ENCODE data around the gene RNU11. TPM values are rescaled to one million over a fixed set of nuclear protein-coding genes. Genes with fewer than 3 reads are reported as not detected.
A peak's percentile ranks its signal among the peaks of the same experiment; 100 is the strongest.

Gene RNU11
- not detected for total RNA-seq

DNA sequence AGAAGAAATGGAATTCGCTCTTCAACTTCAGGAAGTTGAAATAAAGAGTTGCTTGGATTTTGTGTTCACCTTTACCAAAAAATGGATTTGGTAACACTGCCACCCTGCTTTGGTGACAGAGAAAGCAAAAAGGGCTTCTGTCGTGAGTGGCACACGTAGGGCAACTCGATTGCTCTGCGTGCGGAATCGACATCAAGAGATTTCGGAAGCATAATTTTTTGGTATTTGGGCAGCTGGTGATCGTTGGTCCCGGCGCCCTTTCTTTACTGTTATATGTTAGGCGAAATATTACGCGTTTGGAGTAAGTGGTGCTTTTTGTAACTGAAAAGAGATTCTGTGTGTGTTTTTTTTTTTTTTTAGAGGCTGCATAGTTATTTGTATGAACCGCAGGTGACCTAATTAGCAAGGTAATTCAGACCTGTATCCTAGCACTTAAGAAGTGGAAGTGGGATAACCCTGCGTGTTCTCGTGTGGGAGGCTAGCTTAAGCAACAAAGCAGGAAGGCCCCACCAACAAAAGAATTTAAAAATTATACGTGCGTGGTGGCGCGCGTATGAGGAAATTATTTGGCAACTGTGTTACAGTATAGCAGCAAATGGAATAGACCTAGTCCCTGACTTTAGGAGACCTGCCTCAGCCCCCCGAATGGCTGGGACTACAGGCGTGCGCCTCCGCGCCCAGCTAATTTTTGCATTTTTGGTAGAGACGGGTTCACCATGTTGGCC is at the start of gene RNU11:
Gene RNU11, plus strand, starts transcription at position 127 of the 725 bp plus-strand sequence.
- Histone ChIP-seq H3K4me3 (peak within 1 kb of the TSS; percentile 31 to 47 (median 35)), H3K27ac (peak within 1 kb of the TSS; percentile 99), H3K4me1 (replicated peaks in 1 of 2) (peaks cover 22 to 24% of the 10 kb centered on the region in 2 donors)
- 0 to 21% (median 1%) methylated on average over 1 to 27 of the region's 28 CpGs for WGBS, 10 experiments
- in situ Hi-C loops (cut with MboI; ENCODE audit: low pct_unique_long_range_greater_than_20kb in 2 of 9, low sequenced_read_pairs in 9 of 9, unreplicated experiment in 9 of 9), result no loop called here
- ATAC-seq (replicated peaks in 6 of 8), result peak; percentile 68 to 83 (median 80)

DNA sequence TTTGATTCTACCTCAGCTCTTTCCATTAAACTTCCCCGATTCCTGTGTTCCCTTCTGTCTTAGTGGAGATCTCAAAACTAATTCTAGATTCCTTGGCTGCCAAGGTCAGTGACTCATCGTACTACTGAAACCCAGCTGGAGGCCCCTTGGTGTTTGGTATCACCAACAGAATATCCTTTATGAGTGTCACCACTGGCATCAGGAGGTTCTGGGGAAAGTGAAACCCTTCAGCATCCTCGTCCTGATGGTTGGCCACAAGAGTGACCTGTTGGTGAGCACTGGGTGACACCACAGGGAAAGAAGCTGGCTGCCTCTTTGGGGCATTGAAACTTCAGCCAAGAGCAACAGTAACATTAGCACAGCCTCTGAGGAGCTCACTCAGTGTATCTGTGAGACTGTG is 46.7 kb upstream of the RNU11 start:
- in situ Hi-C loops (cut with MboI; ENCODE audit: low pct_unique_long_range_greater_than_20kb in 2 of 9, low sequenced_read_pairs in 9 of 9, unreplicated experiment in 9 of 9), result loop anchor here in 1 of 9 experiments (25.0 kb wide), 1 partner anchor 239 kb away; the partner anchor contains the start of gene PHACTR4
- WGBS, 10 experiments, result 0 to 100% (median 80%) methylated on average over 1 to 3 of the region's 3 CpGs; no CpG with 5 or more reads in 3 of the 10 experiments
- peak in 2 of 8 experiments; percentile 66 to 84 for ATAC-seq (replicated peaks in 6 of 8)
- Histone ChIP-seq H3K4me1 (replicated peaks in 1 of 2) (no peaks in the 10 kb centered on the region), H3K4me3 (no peak overlapping the region), H3K27ac (no peak overlapping the region)

DNA sequence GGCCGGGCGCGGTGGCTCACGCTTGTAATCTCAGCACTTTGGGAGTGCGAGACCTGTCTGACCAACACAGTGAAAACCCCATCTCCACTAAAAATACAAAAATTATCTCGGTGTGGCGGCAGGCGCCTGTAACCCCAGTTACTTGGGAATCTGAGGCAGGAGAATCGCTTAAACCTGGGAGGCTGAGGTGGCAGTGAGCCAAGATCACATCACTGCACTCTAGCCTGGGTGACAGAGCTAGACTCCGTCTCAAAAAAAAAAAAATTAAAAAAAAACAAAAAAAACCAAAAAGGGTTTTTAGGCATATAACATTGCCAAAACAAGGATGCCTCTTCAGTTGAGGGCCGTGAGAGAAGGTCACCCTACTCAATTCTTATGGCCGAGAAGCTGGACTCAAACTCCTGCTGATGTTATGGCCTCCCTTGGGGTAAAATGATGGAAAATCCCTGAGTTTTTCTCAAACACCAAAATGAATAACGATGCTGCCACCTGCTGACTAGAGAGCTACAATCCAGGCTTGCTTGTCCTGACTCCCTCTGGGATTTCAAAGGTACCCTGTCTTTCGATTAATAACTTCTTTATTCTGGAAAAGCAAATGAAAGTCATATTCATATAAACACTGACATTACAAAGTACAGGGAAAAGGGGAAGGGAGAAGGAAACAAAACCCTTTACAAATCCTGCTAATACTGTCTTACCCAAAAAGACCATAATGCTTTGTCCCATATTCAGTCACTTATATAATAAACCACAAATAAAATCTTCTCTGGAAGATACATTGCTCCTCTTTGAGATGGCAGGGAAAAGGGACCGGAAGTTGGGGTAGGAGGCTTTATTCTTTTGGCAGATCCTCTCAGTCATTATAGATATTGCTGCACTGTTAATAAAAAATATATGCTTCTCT is 45.6 kb upstream of the RNU11 start:
- in situ Hi-C loops (cut with MboI; ENCODE audit: low pct_unique_long_range_greater_than_20kb in 2 of 9, low sequenced_read_pairs in 9 of 9, unreplicated experiment in 9 of 9), result loop anchor here in 1 of 9 experiments (25.0 kb wide), 1 partner anchor 240 kb away; the partner anchor contains the start of gene PHACTR4
- Histone ChIP-seq H3K27ac (no peak overlapping the region), H3K4me1 (replicated peaks in 1 of 2) (no peaks in the 10 kb centered on the region), H3K4me3 (no peak overlapping the region)
- peak; percentile 67 to 86 (median 76) for ATAC-seq (replicated peaks in 6 of 8)
- 0 to 77% (median 54%) methylated on average over 1 to 14 of the region's 15 CpGs for WGBS, 10 experiments

DNA sequence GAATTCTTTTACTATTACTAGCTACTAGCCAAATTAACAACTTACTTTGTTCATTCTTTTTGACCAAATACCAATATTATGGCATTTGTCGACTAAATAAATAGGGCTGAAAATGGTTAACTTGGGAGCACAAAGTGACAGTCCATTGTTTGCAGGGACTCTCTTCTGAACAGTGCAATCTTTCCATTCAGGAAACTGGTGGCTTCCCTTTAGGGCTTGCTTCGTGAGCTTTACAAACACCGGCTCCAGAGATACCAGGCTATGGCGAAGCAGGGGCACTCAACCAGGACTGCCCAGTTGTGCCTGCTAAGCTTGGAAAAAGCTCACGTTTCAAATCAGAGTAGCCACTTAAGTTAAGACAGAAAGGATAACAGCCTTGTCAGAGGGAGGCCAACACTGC is 44.0 kb upstream of the RNU11 start:
- in situ Hi-C loops (cut with MboI; ENCODE audit: low pct_unique_long_range_greater_than_20kb in 2 of 9, low sequenced_read_pairs in 9 of 9, unreplicated experiment in 9 of 9), result loop anchor here in 1 of 9 experiments (25.0 kb wide), 1 partner anchor 242 kb away; the partner anchor contains the start of gene PHACTR4

DNA sequence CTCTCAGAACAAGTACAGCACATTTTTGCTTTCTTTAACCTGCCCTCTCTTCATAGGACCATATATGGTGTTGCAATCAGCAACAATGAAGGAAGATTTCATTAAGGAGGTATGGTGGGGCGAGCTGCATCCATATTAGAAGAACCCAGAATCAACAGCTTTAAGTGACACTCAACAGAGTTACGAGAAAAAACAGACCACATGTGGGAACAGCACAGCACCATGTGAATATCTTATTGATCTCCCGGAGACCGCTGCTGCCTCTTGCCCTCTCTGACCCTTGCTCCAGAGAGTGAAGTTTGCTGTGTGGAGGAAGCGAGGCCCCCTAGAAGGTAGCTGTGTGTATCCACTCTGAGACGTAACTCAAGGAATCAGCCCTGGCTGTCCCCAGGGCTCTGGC is 43.4 kb upstream of the RNU11 start:
- ATAC-seq (replicated peaks in 6 of 8), result no peak
- WGBS, 10 experiments, result 50 to 100% (median 83%) methylated on average over 1 to 6 of the region's 6 CpGs; no CpG with 5 or more reads in 3 of the 10 experiments
- Histone ChIP-seq H3K4me1 (replicated peaks in 1 of 2) (no peaks in the 10 kb centered on the region), H3K4me3 (no peak overlapping the region), H3K27ac (no peak overlapping the region)
- in situ Hi-C loops (cut with MboI; ENCODE audit: low pct_unique_long_range_greater_than_20kb in 2 of 9, low sequenced_read_pairs in 9 of 9, unreplicated experiment in 9 of 9), result loop anchor here in 1 of 9 experiments (25.0 kb wide), 1 partner anchor 243 kb away; the partner anchor contains the start of gene PHACTR4

More for the DNA sequence above, 44.0 kb upstream of the RNU11 start:
- Histone ChIP-seq H3K4me3 (no peak overlapping the region), H3K4me1 (replicated peaks in 1 of 2) (no peaks in the 10 kb centered on the region), H3K27ac (no peak overlapping the region)
- WGBS, 10 experiments, result 63 to 100% (median 93%) methylated on average over 1 to 5 of the region's 5 CpGs; no CpG with 5 or more reads in 2 of the 10 experiments
- no peak for ATAC-seq (replicated peaks in 6 of 8)

DNA sequence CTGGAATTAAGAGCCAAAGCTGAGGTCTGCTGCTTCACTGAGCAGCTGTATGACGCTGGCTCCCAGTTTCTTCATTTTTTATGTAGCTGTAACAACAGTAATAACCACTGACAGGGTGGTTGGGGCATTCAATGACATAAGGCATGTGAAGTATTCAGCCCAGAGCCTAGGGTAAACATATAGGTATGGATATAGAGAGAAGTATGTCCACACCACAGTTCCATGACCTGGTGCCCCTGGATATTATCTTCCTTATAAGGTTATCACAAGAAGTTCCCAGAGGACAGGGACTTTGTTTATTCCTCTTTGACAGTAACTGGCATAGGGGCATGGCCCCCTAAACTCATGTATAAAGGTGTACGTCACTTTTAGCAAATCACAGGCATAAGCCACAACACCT is 41.6 kb upstream of the RNU11 start:
- no peak for ATAC-seq (replicated peaks in 6 of 8)
- Histone ChIP-seq H3K4me3 (no peak overlapping the region), H3K4me1 (replicated peaks in 1 of 2) (no peaks in the 10 kb centered on the region), H3K27ac (no peak overlapping the region)
- 67 to 100% (median 91%) methylated on average over 1 to 2 of the region's 2 CpGs; no CpG with 5 or more reads in 4 of the 10 experiments for WGBS, 10 experiments
- in situ Hi-C loops (cut with MboI; ENCODE audit: low pct_unique_long_range_greater_than_20kb in 2 of 9, low sequenced_read_pairs in 9 of 9, unreplicated experiment in 9 of 9), result loop anchor here in 1 of 9 experiments (25.0 kb wide), 1 partner anchor 244 kb away; the partner anchor contains the start of gene PHACTR4

DNA sequence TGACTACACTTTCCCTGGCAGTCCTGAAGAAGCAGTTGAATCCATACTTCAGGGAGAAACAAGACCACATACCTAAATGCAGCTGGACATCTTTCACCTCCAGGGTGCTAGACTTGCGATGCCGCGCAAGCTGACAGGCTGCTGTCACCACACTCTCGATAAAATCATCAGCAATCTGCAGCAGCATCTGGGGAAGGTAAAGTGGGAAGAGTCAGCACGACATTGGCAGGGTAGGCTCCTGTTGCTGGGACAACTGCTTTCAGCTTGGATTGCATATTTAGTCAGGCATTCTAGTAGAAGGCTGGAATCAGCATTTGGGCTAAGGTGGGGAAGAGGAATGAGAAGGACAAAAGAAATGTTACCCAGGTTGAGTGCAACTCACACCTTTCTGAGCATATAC is 35.2 kb upstream of the RNU11 start:
- H3K4me3 ChIP-seq, result no peak overlapping the region
- no peak for ATAC-seq (replicated peaks in 6 of 8)
- no peaks in the 10 kb centered on the region for H3K4me1 ChIP-seq (replicated peaks in 1 of 2)
- H3K27ac ChIP-seq, result no peak overlapping the region
- 50 to 100% (median 88%) methylated on average over 1 to 5 of the region's 5 CpGs; no CpG with 5 or more reads in 2 of the 10 experiments for WGBS, 10 experiments
- in situ Hi-C loops (cut with MboI; ENCODE audit: low pct_unique_long_range_greater_than_20kb in 2 of 9, low sequenced_read_pairs in 9 of 9, unreplicated experiment in 9 of 9), result loop anchor here in 1 of 9 experiments (25.0 kb wide), 1 partner anchor 251 kb away; the partner anchor contains the start of gene PHACTR4

DNA sequence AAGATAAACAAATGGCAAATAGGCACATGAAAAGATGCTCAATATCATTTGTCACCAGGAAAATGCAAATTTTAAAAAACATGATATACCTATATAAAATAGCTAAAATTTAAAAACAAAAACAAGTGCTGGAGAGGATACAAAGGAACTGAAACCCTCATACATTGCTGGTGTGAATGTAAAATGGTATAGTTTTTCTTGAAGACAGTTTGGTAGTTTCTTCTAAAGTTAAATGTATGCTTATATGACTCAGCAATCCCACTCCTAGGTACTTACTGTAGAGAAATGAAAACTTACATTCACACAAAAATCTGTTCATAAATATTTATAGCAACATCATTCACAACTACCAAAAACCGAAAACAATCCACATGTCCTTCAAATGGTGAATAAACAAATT is 16.7 kb upstream of the RNU11 start:
- 93 to 100% (median 100%) methylated on average over 1 of the region's 1 CpG; no CpG with 5 or more reads in 5 of the 10 experiments for WGBS, 10 experiments

DNA sequence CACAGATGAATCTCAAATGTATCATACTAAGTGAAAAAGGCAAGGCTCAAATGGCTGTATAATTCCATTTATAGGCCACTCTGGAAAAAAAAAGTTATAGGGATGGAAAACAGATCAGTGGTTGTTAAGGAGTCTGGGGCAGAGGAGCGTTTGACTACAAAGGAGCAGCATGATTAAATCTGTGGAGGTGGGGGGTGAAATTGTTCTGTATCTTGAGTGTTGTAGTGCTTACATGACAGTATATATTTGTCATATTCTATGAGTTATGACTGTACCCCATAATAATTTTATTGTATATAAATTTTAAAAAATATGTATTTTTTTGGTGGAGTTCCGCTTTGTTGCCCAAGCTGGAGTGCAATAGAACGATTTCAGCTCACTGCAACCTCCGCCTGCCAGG is 15.8 kb upstream of the RNU11 start:
- Histone ChIP-seq H3K27ac (no peak overlapping the region), H3K4me1 (replicated peaks in 1 of 2) (no peaks in the 10 kb centered on the region), H3K4me3 (no peak overlapping the region)
- no peak for ATAC-seq (replicated peaks in 6 of 8)
- in situ Hi-C loops (cut with MboI; ENCODE audit: low pct_unique_long_range_greater_than_20kb in 2 of 9, low sequenced_read_pairs in 9 of 9, unreplicated experiment in 9 of 9), result no loop called here
- 87 to 100% (median 100%) methylated on average over 1 to 4 of the region's 4 CpGs; no CpG with 5 or more reads in 3 of the 10 experiments for WGBS, 10 experiments

More for the DNA sequence above, 16.7 kb upstream of the RNU11 start:
- ATAC-seq (replicated peaks in 6 of 8), result no peak
- Histone ChIP-seq H3K27ac (no peak overlapping the region), H3K4me1 (replicated peaks in 1 of 2) (no peaks in the 10 kb centered on the region), H3K4me3 (no peak overlapping the region)
- in situ Hi-C loops (cut with MboI; ENCODE audit: low pct_unique_long_range_greater_than_20kb in 2 of 9, low sequenced_read_pairs in 9 of 9, unreplicated experiment in 9 of 9), result no loop called here

DNA sequence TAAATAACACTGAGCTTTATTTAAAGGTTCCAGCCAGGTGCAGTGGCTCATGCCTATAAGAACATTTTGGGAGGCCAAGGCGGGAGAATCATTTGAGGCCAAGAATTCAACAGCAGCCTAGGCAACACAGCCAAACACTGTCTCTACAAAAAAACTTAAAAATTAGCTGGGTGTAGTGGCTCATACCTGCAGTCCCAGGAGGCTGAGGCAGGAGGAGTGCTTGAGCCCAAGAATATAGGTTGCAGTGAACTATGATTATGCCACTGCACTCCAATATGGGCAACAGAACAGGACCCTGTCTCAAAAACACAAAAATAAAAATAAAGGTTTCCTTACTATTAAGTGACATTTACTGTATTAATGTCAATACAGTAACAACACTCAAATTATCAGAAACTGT is 7.6 kb upstream of the RNU11 start:
- WGBS, 10 experiments, result 60 to 100% (median 100%) methylated on average over 1 of the region's 1 CpG; no CpG with 5 or more reads in 4 of the 10 experiments
- H3K4me3 ChIP-seq, result no peak overlapping the region
- peaks cover 21 to 24% of the 10 kb centered on the region in 2 donors for H3K4me1 ChIP-seq (replicated peaks in 1 of 2)
- no peak for ATAC-seq (replicated peaks in 6 of 8)
- no peak overlapping the region for H3K27ac ChIP-seq
- in situ Hi-C loops (cut with MboI; ENCODE audit: low pct_unique_long_range_greater_than_20kb in 2 of 9, low sequenced_read_pairs in 9 of 9, unreplicated experiment in 9 of 9), result no loop called here

DNA sequence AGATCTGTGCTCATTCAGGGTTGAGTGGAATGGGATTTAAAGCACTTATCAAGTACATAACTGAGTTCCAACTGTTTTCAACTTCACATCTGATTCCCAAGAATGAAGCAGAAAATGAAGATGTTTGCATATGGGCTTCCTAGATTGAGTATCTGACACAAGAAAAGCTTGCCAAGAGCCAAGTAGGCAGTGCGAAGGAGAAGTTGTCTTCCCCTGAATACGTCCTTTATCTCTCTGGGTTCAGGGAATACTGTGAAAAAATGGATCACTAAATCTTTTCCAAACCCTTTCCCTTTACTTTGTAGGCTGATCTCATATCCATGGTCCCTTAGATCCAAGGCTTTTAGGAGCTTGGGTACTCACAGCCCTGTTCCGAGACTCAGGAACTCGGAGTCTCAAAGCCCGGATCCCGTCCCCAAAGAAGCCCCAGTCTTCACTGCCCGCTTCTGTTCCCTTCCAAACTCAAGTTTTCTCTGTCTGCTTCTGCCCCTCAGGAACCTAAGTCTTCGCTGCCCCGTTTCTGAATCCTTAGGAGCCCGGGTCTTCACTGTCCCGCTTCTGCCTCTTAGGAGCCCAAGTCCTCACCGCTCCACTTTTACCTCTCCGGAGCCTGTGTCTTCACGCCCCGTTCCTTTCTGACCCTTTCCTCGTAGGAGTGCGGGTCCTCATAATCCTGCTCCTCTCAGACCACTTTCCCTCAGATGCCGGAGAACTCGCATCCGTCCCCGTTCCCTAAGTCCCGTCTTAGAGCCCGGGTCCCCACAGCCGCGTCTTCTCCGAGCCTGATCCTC is 6.1 kb upstream of the RNU11 start:
- 0 to 3% (median 2%) methylated on average over 1 to 23 of the region's 26 CpGs; no CpG with 5 or more reads in 2 of the 10 experiments for WGBS, 10 experiments
- Histone ChIP-seq H3K4me3 (peak overlapping the region; percentile 53 to 71 (median 67)), H3K4me1 (replicated peaks in 1 of 2) (peaks cover 21 to 26% of the 10 kb centered on the region in 2 donors), H3K27ac (peak overlapping the region; percentile 89 to 91)
- in situ Hi-C loops (cut with MboI; ENCODE audit: low pct_unique_long_range_greater_than_20kb in 2 of 9, low sequenced_read_pairs in 9 of 9, unreplicated experiment in 9 of 9), result no loop called here
- peak; percentile 18 to 47 (median 24) for ATAC-seq (replicated peaks in 6 of 8)

Data from motor neuron (in vitro differentiated cells).